NAMALWA (cell line): ENCODE data around the gene IRX4.

Source experiments
- DNase-seq: peaks from one replicate; pipeline ENCODE4 v3.0.0-alpha.2; 2015; ENCODE audit warnings: low spot score

Gene IRX4

DNA sequence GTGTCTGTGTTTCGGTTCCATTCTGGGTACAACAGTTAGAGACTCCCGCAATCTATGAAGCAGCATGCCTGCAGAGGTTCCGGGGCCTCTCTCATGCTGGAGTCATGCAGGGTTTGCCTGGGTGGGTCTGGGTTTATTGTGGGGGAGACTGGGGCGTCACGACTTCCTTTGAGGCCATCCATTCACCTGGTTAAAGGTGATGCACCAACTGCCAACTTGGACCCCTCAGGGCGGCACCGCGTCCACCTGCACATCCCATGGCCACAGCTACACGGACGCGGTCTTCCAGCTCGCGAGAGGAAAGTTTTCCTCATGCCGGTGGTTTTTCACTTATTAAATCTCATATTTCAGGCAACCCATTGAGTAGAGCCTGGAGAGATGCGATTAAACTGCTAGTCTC is 30.9 kb upstream of the IRX4 start:
- no peak for DNase-seq

DNA sequence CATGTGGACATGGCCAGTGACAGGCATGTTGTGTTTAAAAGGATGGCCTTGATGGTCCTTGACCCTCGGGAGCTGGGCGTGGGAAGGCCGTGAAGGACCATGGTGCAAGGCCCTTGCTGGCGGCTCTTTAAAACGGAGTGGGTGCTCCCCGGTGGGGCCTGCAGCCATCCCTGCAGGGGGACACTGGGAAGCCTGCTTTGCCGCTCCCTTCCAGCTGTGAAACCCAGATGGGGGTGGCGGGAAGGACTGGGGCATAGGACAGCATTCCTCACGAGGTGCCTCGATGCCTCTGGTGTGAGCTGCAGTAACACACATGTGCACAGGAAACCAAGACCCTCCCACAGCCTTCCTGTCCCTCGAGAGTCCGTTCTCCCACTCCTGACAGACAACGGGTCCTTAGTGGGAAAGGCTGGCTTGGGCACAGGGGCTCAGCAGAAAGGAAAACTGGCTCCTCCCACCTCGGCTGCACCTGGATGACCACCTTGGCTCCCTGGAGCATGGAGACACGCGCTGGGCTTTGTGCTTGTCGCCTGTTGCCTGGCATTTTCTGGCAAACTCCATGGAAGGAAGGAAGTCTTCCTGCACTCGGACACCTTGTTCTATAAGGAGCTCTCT is 30.3 kb upstream of the IRX4 start:
- DNase-seq: no peak

DNA sequence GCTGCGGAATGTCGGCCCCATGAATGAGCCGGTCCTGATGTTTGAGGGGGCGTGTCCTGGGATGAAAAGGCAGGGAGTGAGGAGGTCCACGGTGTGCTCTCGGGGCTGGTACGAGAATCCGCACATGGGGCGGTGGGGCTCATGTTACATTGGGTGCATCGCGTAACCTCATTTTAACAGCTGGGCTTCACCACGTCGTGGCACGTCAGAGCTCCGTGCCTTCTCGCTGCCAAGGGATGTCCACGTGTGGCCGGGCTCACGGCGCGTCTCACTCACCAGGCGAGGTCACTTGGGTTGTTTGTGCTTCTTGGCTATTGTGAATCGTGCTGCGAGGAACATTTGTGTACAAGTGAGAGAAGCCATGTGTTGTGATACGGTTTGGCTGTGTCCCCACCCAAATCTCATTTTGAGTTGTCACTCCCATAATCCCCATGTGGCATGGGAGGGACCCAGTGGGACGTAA is 29.1 kb upstream of the IRX4 start:
- DNase-seq: no peak

DNA sequence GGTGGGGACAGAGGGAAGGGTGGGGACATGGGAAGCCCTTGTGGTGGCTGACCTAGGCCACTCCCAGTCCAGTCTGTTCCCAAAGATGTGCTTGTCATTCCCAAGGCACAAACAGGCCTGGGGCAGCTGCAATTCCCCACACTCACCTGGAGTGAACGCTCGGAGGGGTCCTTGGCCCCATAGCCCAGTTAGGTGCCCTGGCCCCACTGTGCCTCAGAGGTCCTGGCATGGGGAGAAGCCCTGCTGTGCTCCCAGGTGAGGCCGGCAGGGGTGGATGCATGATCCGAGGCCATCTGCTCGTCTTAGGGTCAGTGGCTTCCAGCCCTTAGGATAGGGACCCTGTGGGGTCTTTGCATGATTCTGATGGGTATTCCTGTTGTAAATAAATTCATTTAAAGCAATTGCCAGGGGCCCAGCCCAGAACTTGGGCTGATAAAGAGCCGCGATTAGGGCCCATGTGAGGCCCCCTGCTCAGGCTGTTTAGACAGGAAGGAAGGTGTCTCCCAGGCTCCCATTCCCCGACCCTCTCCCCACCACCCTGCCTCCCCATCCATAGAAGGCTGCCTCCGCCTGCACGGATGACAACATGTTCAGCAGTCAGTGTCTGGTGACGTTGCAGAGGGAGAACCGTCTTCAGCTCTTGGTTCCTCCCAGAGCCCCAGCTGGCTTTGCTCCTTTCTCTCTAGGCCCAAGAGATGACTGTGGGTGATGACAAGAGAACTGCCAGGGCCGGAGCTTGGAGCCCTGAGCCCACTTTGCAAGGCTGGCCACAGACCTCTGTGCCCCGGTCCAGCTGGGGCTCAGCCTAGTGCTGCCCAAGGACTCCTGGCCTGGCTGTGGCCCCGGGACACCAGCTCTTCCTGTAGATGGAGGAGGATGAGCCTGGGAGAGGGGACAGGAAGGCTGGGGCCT is 28.4 kb upstream of the IRX4 start:
- DNase-seq: no peak

DNA sequence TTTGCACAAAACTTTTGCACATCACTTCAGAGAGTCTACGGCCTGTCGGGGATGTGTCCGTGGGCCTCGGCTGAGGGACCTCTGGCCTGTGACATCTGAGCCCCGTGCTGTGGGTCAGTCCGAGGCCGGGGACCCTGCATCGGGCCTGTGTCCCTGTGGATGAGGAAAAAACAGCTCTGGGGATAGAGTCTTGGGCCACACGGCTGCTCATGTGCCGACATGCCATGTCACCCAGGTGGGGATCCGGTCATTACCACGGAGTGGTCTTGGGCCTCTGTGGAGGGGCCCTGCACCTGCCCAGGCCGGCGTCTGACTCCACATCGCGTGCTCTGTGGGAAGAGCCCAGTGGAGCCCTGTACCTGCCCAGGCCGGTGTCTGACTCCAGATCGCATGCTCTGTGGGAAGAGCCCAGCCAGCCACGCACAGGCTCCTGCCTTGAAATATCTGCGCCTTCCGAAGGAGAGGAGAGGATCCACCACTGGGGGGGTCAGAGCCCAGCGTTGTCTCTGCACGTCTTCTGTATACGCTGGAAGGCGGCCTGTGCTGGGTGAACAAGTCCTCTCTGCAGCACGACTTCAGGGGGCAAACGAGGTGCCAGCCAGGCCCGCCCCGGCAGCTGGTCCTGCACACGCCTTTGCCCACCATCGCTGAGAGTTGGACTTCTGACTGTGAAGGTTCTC is 27.5 kb upstream of the IRX4 start:
- no peak for DNase-seq

DNA sequence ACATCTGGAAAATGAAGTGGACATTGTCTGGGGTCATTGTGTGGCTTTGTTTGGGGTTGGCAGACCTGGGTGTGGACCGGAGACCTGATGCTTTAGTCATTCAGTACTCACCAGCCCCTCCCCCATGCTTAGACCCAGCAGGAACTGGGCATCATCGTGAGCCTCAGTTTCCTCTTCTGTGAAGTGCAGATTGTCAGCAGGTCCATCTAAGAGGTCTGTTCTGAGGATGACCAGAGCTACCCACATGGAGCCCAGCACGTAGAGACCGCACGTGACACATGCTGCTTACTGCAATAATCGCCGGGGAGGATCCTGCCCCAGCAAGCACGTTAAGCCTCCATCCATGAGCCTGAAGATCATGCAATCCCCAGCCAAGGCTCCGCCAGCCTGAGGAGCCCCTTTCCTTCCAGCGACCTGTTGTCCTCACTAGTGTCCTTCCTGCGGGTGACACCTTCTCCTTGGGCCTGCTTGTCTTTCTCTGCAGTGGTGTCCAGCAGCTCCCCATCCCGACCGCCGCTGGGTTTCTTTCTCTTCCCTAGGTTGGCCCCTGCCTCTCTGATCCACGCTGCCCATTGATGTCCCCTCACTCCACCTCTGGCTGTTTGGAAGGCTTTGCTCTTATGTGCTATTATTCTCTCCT is 26.7 kb upstream of the IRX4 start:
- DNase-seq: no peak

DNA sequence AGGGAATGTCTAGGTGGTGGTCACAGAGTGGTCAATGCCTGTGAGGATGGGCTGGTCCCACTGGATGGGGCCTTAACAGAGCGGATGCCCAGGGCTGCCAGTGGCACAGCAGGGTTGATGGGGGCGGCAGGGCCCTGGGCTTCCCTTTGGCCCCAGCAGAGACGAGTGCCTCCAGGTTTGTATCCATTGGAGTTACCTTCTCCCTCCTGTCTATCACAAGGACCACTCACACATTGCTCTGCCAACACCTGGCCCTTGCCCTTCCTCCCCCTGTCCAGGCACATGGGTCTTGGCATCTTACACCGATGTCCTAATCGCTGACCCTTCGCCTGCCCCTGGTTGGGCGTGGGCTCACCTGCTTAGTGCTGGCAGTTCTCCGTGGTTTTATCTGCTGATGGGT is 26.2 kb upstream of the IRX4 start:
- DNase-seq: no peak

DNA sequence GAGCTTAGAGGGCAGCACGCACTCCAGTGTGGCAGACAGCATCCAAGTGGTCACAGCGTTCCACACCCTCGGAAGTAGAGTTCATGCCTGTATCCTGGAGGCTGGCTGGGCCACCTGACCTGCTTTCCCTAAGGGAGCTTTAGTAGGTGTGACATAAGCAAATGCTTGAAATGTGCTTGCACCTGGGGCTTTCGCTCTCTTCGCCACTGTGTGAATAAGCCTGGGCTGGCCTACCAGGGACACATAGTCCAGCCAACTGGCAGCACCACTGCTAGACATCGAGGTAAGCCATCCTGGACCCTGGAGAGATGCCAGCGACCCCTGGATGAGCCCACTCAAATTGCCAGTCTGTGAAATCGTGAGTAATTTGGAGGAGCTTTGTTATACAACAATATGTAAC is 24.9 kb upstream of the IRX4 start:
- DNase-seq: no peak

DNA sequence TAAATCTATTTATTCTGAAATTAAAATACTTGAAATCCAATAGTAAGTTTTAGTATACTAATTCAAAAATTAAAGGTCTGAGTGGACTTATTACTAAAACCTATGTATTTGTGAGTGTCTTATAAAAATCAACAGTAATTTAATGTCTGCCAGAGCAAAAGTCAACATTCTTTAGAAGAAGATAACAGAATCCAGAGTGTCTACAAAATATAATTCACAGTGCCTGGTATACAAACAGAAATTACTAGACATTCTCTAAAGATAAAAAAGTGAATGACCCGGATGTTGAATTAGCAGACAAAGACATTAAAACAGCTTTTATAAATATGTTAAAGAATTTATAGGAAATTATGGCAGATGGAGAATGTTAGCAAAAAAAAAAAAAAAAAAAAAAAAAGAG is 22.4 kb upstream of the IRX4 start:
- no peak for DNase-seq

DNA sequence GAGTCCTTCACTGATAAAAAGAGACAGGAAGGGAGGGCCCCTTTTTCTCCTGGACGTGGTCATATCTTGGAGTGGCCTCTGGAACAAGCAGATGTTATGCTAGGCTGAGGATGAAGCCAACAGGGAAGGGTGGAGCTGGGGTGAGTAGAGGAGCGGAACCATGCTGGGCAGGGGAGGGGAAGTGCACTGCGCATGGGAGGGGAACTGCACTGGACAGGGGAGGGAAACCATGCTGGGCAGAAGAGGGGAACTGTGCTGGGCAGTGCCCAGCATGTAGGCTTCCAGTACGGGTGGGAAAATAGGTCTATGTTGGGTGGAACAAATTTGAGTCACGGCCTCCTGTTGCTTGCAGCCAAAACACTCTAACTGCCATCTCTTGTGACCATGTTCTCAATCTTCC is 19.3 kb upstream of the IRX4 start:
- DNase-seq: no peak

DNA sequence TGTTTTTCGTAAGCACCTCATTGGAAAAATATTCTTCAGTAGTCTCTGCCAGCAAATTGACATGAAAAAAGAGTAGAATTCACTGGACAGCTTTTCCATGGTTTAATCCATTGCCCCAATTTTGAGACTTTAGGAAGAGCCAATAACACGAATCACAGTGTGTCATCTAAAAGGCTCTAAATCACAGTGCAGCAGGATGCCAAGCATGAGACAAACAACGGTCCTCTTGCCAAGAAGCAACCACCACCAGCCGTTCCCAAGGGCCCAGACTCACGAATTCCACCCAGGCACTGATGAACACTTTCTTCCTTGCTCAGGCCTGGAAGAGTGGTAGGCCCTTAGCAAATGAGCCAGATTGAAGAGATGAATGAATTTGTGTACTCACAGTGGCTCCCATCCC is 18.3 kb upstream of the IRX4 start:
- DNase-seq: no peak

DNA sequence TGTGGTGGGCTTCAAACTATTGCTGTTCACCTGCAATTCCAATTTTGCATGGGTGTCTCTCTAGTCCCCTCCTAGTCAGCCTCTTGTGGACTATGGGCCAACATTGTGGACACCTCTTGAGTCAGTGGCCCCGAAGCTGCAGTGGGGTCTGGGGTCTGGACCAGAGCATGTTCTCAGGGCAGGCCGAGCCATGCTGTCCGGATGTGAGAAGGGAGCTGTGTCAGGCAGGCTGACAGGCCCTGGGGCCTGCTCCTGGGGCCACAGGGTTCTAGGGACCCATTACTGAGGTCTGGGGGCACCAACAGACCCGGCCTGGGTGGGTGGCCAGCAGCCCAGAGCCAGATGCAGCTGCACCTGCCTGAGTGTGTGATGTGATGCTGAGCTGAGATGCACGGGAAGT is 16.5 kb upstream of the IRX4 start:
- DNase-seq: no peak

DNA sequence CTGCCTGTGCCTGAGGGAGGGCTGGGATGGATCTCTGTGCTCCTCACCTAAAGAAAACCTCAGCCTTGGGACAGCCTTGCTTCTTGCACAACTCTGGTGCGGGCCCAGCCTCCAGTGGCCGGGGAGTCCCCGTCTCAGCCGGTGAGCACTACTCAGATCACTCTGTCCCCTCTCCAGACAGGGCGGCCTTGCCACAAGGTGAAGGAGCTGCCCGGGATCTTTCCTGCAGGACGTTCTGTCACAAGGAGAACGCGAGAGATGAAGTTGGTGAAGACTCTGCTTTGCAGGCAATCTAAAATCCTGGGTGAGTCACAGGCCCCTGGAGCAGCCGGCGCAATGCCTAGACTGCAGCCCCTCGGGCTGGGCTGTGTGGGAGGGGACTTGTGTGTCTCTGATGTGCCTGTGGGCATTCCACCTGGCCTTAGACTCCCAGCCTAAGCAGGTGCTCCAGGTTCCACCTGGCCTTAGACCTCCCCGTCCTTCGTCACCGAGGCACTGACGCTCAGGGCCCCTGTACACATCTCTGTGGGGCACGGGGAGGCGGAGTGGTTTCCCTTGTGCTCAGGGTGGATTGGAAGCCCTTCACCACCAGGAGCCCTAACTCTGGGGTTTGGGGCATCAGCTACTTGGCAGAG is 15.2 kb upstream of the IRX4 start:
- DNase-seq: no peak

DNA sequence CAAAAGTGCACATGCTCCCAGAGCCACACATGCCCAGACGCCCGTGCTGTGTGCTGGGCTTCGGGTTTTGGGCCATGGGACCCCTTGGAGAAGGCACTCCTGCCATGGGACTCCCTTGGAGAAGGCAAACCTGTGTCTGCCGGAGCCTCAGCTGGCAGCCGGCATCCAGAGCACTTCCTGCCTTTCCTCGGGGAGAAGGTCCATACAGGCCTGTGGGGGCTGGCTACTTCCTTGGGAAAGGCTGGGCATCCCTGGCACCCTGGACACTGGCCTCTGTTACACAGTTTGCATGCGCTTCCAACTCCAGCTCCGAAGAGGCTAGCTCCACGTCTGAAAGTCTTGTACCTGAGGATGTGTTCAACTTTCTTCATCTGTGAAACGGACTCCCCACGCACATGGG is 14.7 kb upstream of the IRX4 start:
- DNase-seq: no peak

DNA sequence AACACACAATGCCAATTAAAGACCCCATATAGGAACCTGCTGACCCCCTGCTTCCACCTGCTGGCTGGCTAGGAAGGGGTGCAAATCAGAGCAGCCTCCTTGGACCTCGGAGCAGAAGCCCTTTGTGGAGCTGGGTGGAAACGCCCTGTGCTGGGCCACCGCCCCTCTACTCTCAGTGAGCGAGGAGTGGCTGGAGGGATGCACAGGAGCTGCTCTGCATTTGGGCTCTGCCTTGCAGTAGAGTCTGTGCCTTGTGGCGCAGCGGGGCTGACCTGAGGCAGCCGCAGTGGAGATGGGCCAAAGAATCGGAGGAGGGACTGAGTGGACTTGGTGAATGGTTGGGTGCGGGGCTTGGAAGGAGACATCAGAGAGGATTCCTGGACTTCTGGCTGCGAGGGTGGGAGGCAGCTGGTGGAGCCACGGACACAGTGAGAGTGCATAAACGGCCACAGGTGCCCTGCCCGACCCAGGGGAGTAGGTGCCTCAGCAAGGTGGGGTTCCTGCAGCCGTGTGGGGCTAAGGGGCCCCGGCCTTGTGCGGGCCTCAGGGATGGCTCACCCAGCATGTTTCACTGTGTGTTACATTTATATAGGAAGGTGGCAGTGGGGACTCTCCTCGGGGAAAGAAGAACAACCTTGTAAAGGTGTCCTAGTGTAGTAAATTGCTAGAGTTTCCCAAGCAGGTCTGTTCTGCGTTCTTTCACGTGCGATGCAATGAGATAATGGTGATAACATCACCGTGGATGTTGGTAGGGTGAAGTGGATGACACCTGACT is 14.1 kb upstream of the IRX4 start:
- no peak for DNase-seq

DNA sequence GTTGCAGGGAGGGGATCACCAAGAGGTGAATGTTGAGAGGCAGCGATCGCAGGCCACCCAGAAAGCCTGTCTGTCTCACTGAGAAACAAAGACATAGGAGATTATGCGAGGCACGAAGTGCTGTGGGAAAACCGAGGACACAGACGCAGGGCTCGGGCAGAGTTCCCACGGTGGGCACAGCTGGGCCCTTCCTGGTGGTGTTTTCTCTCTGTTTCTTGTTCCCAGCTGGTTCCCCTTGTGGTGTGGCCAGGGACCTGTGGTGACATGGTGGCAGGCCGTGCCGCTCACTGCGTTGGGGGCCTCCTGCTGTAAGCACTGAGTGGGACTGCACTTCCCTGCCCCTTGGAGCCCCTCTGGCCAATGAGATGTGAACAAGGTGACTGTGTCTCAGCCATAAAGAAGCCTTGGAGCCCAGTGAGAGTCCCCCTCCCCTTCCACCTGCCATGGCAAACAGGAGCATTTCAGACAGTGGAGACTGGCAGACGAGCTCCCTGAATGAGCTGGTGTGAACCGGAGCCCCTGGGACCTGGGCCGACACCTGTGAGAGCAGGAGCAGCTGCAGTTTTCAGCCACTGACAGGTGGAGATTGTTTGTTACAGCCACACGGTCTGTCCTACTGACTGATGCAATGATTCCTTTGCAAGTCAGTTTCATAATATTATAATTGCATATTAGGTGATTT is 13.2 kb upstream of the IRX4 start:
- no peak for DNase-seq

DNA sequence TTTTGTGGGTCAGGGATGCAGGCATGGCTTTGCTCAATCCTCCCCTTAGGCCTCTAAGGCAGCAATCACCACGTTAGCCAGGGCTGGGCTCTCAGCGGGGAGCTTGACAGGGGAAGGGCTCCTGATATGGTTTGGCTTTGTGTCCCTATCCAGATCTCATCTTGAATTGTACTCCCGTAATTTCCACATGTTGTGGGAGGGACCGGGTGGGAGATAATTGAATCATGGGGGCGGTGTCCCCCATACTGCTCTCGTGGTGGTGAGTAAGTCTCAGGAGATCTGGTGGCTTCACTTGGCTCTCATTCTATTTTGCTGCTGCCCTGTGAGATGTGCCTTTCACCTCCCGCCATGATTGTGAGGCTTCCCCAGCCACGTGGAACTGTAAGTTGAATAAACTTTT is 11.5 kb upstream of the IRX4 start:
- DNase-seq: no peak

DNA sequence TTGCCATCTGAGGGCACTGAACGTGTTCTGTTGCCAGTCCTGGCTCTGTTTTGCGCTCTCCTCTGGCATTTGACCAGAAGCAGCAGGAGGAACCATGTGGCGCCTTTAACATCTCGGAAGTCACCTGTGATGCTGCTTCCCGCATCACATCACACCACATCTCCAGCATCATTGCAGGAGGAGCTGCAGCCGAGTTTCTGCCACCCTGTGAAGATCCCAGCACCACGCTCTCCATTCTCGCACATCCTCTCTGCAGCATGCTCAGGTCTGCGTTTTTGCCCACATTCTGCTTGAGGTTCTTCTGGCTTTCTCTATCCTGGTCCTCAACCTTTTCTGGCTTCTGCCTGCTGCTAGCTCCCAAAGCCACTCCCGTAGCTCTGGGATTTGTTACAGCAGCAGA is 11.0 kb upstream of the IRX4 start:
- DNase-seq: no peak

DNA sequence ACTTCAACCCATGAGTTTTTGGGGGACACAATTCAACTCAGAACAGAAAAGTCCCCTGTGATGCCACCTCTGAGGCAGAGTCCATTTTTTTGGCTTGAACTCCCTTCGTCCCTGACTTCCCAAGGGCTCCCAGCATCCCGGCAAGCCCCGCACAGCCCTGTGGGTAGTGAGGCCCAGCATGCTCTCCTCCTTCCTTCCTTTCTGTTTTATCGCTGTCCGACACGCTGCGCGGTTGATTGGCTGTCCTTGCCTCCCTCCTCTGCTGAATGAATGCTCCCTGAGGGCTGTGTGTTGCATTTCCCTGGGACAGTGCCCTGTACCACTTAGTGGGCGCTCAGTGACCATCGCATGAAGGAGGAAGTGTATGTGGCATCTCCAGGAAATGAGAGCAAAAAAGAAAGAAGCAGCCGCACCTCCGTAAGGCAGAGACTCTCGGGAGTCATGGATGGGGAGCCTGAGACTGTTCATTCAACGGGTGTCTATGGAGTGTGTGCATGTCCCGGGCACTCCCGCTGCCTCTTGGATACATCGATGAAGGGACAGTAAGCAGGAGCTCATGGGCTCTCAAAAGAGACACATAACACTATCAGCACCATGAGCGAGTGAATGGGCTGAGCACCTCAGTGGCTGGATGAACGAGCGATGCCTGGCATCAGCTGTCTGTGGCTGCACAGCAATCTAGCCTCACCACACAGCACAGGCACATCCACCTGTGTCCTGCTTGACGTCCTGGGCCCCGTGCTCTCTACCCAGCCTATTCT is 10.1 kb upstream of the IRX4 start:
- no peak for DNase-seq

DNA sequence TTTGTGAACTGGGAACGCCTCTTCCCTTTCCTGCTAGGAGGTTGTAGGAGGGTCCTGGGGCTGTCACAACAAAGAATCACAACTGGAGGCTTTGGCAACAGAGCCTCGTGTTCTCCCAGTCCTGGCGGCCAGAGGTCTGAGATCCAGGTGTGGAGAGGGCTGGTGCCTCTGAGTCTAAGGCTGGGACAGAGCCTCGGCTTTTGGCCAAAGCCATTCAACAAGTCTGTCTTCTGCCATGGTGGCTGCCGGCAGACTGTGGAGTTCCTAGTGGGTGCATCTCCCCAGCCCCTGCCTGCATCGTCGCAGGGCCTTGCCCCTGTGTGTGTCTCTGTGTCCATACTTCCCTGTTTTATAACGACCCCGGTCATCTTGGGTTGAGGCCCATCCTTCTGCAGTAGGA is 9.5 kb upstream of the IRX4 start:
- DNase-seq: no peak
